H1 (cell line): Measurements from ENCODE around the gene PTCH1.

ENCODE experiments used
- BCL11A ChIP-seq, 2 experiments: IDR thresholded peaks; one replicate each; pipeline ENCODE4 v1.6.1; 2011; ENCODE audit warnings: low read depth in 2 of 2, low read length in 2 of 2, mild to moderate bottlenecking in 2 of 2
- CREB1 ChIP-seq: IDR thresholded peaks from 2 replicates; pipeline ENCODE4 v1.6.1; 2012; ENCODE audit warnings: inconsistent platforms
- EP300 ChIP-seq, 2 experiments: IDR thresholded peaks; 1 replicate in 1 of 2; 2 replicates in 1 of 2; pipeline ENCODE4 v1.6.1; 2011 to 2012; ENCODE audit warnings: low read depth in 2 of 2, low read length in 2 of 2, mild to moderate bottlenecking in 2 of 2, borderline replicate concordance in 1 of 2, inconsistent platforms in 1 of 2, moderate library complexity in 1 of 2
- EZH2 ChIP-seq: fragments of 200-600 bp; sonication (generic); IDR thresholded peaks from 2 replicates; pipeline ENCODE4 v1.7.1; 2012; ENCODE audit warnings: low read depth, mild to moderate bottlenecking, moderate library complexity, low read length, inconsistent platforms; ENCODE audit not compliant: severe bottlenecking
- GTF2F1 ChIP-seq: IDR thresholded peaks from 2 replicates; pipeline ENCODE4 v1.6.1; 2012; ENCODE audit warnings: low read depth, low read length, improper control_type of control experiment, borderline replicate concordance
- KDM1A ChIP-seq: fragments of 200-600, 300-600 bp; sonication (generic); IDR thresholded peaks from 2 replicates; pipeline ENCODE4 v1.7.1; 2016; ENCODE audit warnings: mild to moderate bottlenecking, low read length, borderline replicate concordance
- MAFK ChIP-seq: IDR thresholded peaks from 2 replicates; pipeline ENCODE4 v1.6.1; 2012; ENCODE audit warnings: low read depth, mild to moderate bottlenecking, improper control_type of control experiment, low read length
- POLR2AphosphoS5 ChIP-seq: IDR thresholded peaks from 2 replicates; pipeline ENCODE4 v1.6.1; 2011; ENCODE audit warnings: low read depth, low read length
- TCF12 ChIP-seq: IDR thresholded peaks from 2 replicates; pipeline ENCODE4 v1.6.1; 2011; ENCODE audit warnings: low read depth, mild to moderate bottlenecking, low read length
- ZNF274 ChIP-seq: IDR thresholded peaks from 2 replicates; pipeline ENCODE4 v1.7.0; 2012; ENCODE audit warnings: low read length, borderline replicate concordance; ENCODE audit errors: extremely low read depth
- TF ChIP-seq, protein P1 (sequence below), 3 experiments: IDR thresholded peaks; 1 replicate in 2 of 3; 2 replicates in 1 of 3; pipeline versions ENCODE4 v1.5.1 to v1.6.1; 2011; ENCODE audit warnings: low read length in 3 of 3, mild to moderate bottlenecking in 3 of 3, inconsistent platforms in 2 of 3, low read depth in 1 of 3, moderate library complexity in 1 of 3; ENCODE audit not compliant: insufficient read depth in 1 of 3; ENCODE audit errors: control extremely low read depth in 1 of 3
- TF ChIP-seq, protein P2 (sequence below): IDR thresholded peaks from 2 replicates; pipeline ENCODE4 v1.6.1; 2012; ENCODE audit warnings: inconsistent platforms

DNA sequence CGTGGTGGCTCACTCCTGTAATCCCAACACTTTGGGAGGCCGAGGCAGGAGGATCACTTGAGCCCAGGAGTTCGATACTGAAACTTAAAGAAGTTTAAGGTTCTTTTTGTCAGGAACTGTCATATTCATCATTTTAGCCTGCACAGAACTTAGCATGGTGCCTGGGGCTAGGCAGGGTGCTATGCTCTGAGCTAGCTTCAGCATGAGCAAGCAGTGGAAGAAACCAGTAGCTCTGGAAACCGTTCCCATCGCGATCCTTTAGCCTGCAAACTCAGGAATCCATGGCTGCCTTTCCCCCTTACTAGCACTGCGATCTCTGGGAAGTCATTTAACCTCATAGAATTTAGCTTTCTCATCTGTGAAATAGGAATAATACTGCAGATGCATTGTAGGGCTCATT lies 80.4 kb downstream of the PTCH1 start:
- TF ChIP-seq, protein P1, sequence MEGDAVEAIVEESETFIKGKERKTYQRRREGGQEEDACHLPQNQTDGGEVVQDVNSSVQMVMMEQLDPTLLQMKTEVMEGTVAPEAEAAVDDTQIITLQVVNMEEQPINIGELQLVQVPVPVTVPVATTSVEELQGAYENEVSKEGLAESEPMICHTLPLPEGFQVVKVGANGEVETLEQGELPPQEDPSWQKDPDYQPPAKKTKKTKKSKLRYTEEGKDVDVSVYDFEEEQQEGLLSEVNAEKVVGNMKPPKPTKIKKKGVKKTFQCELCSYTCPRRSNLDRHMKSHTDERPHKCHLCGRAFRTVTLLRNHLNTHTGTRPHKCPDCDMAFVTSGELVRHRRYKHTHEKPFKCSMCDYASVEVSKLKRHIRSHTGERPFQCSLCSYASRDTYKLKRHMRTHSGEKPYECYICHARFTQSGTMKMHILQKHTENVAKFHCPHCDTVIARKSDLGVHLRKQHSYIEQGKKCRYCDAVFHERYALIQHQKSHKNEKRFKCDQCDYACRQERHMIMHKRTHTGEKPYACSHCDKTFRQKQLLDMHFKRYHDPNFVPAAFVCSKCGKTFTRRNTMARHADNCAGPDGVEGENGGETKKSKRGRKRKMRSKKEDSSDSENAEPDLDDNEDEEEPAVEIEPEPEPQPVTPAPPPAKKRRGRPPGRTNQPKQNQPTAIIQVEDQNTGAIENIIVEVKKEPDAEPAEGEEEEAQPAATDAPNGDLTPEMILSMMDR (IDR thresholded peaks at IDR 0.05; ENCODE audit: control extremely low read depth in 1 of 3, insufficient read depth in 1 of 3, low read depth in 1 of 3, low read length in 3 of 3), result no peak
- TF ChIP-seq EZH2 (no peak), CREB1 (no peak), KDM1A (no peak), POLR2AphosphoS5 (no peak), EP300 (IDR thresholded peaks at IDR 0.05; ENCODE audit: borderline replicate concordance in 1 of 2, low read depth in 2 of 2, low read length in 2 of 2) (no peak), MAFK (no peak), TCF12 (no peak), BCL11A (IDR thresholded peaks at IDR 0.05; ENCODE audit: low read depth in 2 of 2, low read length in 2 of 2) (no peak), GTF2F1 (no peak), ZNF274 (no peak)
- TF ChIP-seq, protein P2, sequence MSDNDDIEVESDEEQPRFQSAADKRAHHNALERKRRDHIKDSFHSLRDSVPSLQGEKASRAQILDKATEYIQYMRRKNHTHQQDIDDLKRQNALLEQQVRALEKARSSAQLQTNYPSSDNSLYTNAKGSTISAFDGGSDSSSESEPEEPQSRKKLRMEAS, result no peak
